GM12878 (cell line): Measurements from ENCODE around the gene HMGB3. TPM values are rescaled to one million over a fixed set of nuclear protein-coding genes. Genes with fewer than 3 reads are reported as not detected.
A peak's percentile ranks its signal among the peaks of the same experiment; 100 is the strongest.

Source experiments
- ATAC-seq: fragments of 200-7000 bp; cut with Tn5 transposase; 3 replicates; pipeline ENCODE4 v1.9.1; 2020; ENCODE audit warnings: mild to moderate bottlenecking, moderate library complexity
- BruUV-seq: library from RNA; stranded (reverse); fragments of 400-500 nt; replicated peaks from 2 replicates; lab custom pipeline; 2021; lab: Mats Ljungman, UMichigan
- CTCF ChIA-PET: fragments of 300-600 bp; sonication (Branson Sonifier 250); formaldehyde crosslinking; extraction: SDS; loops from one replicate; lab custom pipeline; 2021; ENCODE audit warnings: inconsistent platforms; lab: Yijun Ruan, JAX
- POLR2A ChIA-PET: fragments of 350-600 bp; formaldehyde crosslinking; extraction: SDS; loops from one replicate; lab custom pipeline; 2021; ENCODE audit warnings: inconsistent platforms; lab: Charles Lee
- RAD21 ChIA-PET: fragments of 300-600 bp; sonication (Branson Sonifier 250); formaldehyde crosslinking; loops from one replicate; lab custom pipeline; 2023; ENCODE audit warnings: antibody characterized with exemption; ENCODE audit not compliant: unreplicated experiment; lab: Charles Lee
- SMC1A ChIA-PET: fragments of 300-600 bp; sonication (Branson Sonifier 250); formaldehyde crosslinking; loops from one replicate; lab custom pipeline; 2023; ENCODE audit not compliant: unreplicated experiment, uncharacterized antibody; lab: Charles Lee
- DNase-seq: peaks from one replicate; pipeline ENCODE4 v3.0.0-alpha.2; 2011; ENCODE audit warnings: low read depth, low spot score
- FAIRE-seq: peaks from 3 replicates; lab custom pipeline; 2011; peaks lifted over from hg19 to GRCh38; lab: Jason Lieb, UNC
- H2AFZ ChIP-seq: 2 replicates; pipeline ENCODE4 v1.6.0; 2011; ENCODE audit warnings: low read depth, low read length, control low read depth; ENCODE audit not compliant: control insufficient read depth
- H3K27ac ChIP-seq: 2 replicates; pipeline ENCODE4 v1.5.1; 2011; ENCODE audit warnings: control low read depth; ENCODE audit not compliant: control insufficient read depth, insufficient read depth
- H3K27me3 ChIP-seq, 2 experiments: replicated peaks in 1 of 2; 2 replicates each; pipeline versions ENCODE4 v1.6.0 to v1.6.1; 2011; ENCODE audit warnings: low read length in 1 of 2; ENCODE audit not compliant: control insufficient read depth in 2 of 2, insufficient read depth in 2 of 2
- H3K36me3 ChIP-seq, 2 experiments: 2 replicates each; pipeline ENCODE4 v1.5.1; 2011; ENCODE audit warnings: low read length in 1 of 2; ENCODE audit not compliant: control insufficient read depth in 2 of 2, insufficient read depth in 2 of 2
- H3K4me1 ChIP-seq: 2 replicates; pipeline ENCODE4 v1.6.1; 2011; ENCODE audit warnings: mild to moderate bottlenecking, low read length, moderate library complexity, mixed read lengths; ENCODE audit not compliant: control insufficient read depth, insufficient read depth
- H3K4me2 ChIP-seq: 2 replicates; pipeline ENCODE4 v1.6.0; 2011; ENCODE audit warnings: control low read depth; ENCODE audit not compliant: control insufficient read depth, insufficient read depth
- H3K4me3 ChIP-seq: fragments of 200-600 bp; sonication (generic); 2 replicates; pipeline ENCODE4 v1.5.1; 2016
- H3K79me2 ChIP-seq: 2 replicates; pipeline ENCODE4 v1.6.0; 2011; ENCODE audit warnings: low read length; ENCODE audit not compliant: control insufficient read depth, insufficient read depth
- H3K9ac ChIP-seq: 2 replicates; pipeline ENCODE4 v1.8.0; 2011; ENCODE audit warnings: low read length, control low read depth, mixed read lengths; ENCODE audit not compliant: control insufficient read depth, insufficient read depth
- H3K9me3 ChIP-seq: replicated peaks from 3 replicates; pipeline ENCODE4 v1.5.1; 2011; ENCODE audit warnings: mild to moderate bottlenecking, low read length; ENCODE audit not compliant: control insufficient read depth, insufficient read depth
- H4K20me1 ChIP-seq: 2 replicates; pipeline ENCODE4 v1.6.0; 2011; ENCODE audit not compliant: control insufficient read depth, insufficient read depth
- ATF2 ChIP-seq: IDR thresholded peaks from 2 replicates; pipeline ENCODE4 v1.6.1; 2012; ENCODE audit warnings: low read length, inconsistent platforms
- BACH1 ChIP-seq: fragments of 450-650 bp; IDR thresholded peaks from 2 replicates; pipeline ENCODE4 v1.6.1; 2017; ENCODE audit warnings: mild to moderate bottlenecking, borderline replicate concordance
- CREB1 ChIP-seq: IDR thresholded peaks from 2 replicates; pipeline ENCODE4 v1.6.1; 2012; ENCODE audit warnings: low read depth, mild to moderate bottlenecking, inconsistent platforms
- EED ChIP-seq: sonication (generic); IDR thresholded peaks from 2 replicates; pipeline ENCODE4 v1.6.1; 2016; ENCODE audit warnings: antibody characterized with exemption, low read depth
- EGR1 ChIP-seq, 2 experiments: IDR thresholded peaks; 1 replicate in 1 of 2; 2 replicates in 1 of 2; pipeline ENCODE4 v1.6.1; 2011 to 2012; ENCODE audit warnings: low read depth in 2 of 2, low read length in 2 of 2, borderline replicate concordance in 1 of 2, mild to moderate bottlenecking in 1 of 2, moderate library complexity in 1 of 2
- FOXK2 ChIP-seq: fragments of 450-650 bp; IDR thresholded peaks from 2 replicates; pipeline ENCODE4 v1.6.1; 2017; ENCODE audit warnings: mild to moderate bottlenecking, moderate library complexity
- IKZF1 ChIP-seq: fragments of 450-650 bp; conservative IDR thresholded peaks from 2 replicates; pipeline ENCODE4 v1.6.1; 2017; ENCODE audit warnings: antibody characterized with exemption, mild to moderate bottlenecking
- MEF2A ChIP-seq: IDR thresholded peaks from 2 replicates; pipeline ENCODE4 v1.6.1; 2011; ENCODE audit warnings: low read depth, mild to moderate bottlenecking, low read length, moderate library complexity; ENCODE audit not compliant: insufficient read depth
- NR2F1 ChIP-seq: fragments of 450-650 bp; conservative IDR thresholded peaks from 2 replicates; pipeline ENCODE4 v1.6.1; 2017; ENCODE audit warnings: mild to moderate bottlenecking
- PML ChIP-seq: IDR thresholded peaks from 2 replicates; pipeline ENCODE4 v1.6.1; 2012; ENCODE audit warnings: low read length, inconsistent platforms
- RAD51 ChIP-seq: fragments of 450-650 bp; IDR thresholded peaks from 2 replicates; pipeline ENCODE4 v1.6.1; 2016; ENCODE audit warnings: moderate library complexity, mild to moderate bottlenecking, inconsistent platforms
- RFX5 ChIP-seq: IDR thresholded peaks from 2 replicates; pipeline ENCODE4 v1.6.1; 2011; ENCODE audit warnings: low read depth, low read length, improper control_type of control experiment
- SPI1 ChIP-seq: IDR thresholded peaks from 2 replicates; pipeline ENCODE4 v1.6.1; 2011; ENCODE audit warnings: low read depth, mild to moderate bottlenecking, low read length, moderate library complexity, borderline replicate concordance; ENCODE audit not compliant: insufficient read depth
- STAT1 ChIP-seq: fragments of 450-650 bp; conservative IDR thresholded peaks from 2 replicates; pipeline ENCODE4 v1.6.1; 2014; ENCODE audit warnings: antibody characterized with exemption, mild to moderate bottlenecking
- TBL1XR1 ChIP-seq: IDR thresholded peaks from 2 replicates; pipeline ENCODE4 v1.6.1; 2012; ENCODE audit warnings: low read depth, low read length, improper control_type of control experiment
- YY1 ChIP-seq: IDR thresholded peaks from 2 replicates; pipeline ENCODE4 v1.6.1; 2011; ENCODE audit warnings: low read depth, mild to moderate bottlenecking, low read length
- ZBED1 ChIP-seq: IDR thresholded peaks from 2 replicates; pipeline ENCODE4 v1.6.1; 2016; ENCODE audit warnings: borderline replicate concordance
- ZNF384 ChIP-seq: IDR thresholded peaks from 2 replicates; pipeline ENCODE4 v1.6.1; 2012; ENCODE audit warnings: low read depth, mild to moderate bottlenecking, low read length, improper control_type of control experiment, borderline replicate concordance
- WGBS: methylation state at CpG from one replicate; pipeline ENCODE4 v1.1.6; 2016; ENCODE audit warnings: low lambda C conversion rate; ENCODE audit not compliant: insufficient replicate concordance, insufficient coverage; ENCODE audit errors: missing lambda C conversion rate; 5-methylcytosine and 5-hydroxymethylcytosine counted together
- in situ Hi-C: fragments of 300-500 bp; cut with MboI; formaldehyde crosslinking; loops from 9 replicates; pipeline ENCODE4 v1.14.3; 2018; ENCODE audit warnings: mixed read lengths
- intact Hi-C: fragments of 100-400 bp; cut with micrococcal nuclease; formaldehyde crosslinking; loops from one replicate; pipeline ENCODE4 v1.14.2; 2022; ENCODE audit not compliant: unreplicated experiment
- polyA plus RNA-seq, 11 experiments: library from polyadenylated mRNA; depleted of rRNA in 4 of 11; unstranded in 6 of 11; stranded (reverse) in 5 of 11; fragments of >200 nt; fragmentation: Nextera tagmentation in 4 of 11; fragmentation: Illumina TruSeq in 1 of 11; extraction: Ambion mirVana in 4 of 11; extraction: Trizol in 1 of 11; gene quantifications; 1 replicate in 1 of 11; 2 replicates in 10 of 11; pipeline versions ENCODE4 v1.2.1 to v1.2.3, GENCODE V29; 2011 to 2016; ENCODE audit warnings: inconsistent platforms in 2 of 11, missing spikeins in 2 of 11, low read depth in 1 of 11
- total RNA-seq, 4 experiments: library from RNA; depleted of rRNA in 3 of 4; stranded (reverse); fragments of >200 nt in 3 of 4; fragmentation: Illumina TruSeq in 1 of 4; extraction: Trizol in 1 of 4; gene quantifications; 2 replicates each; pipeline versions ENCODE4 v1.2.1 to v1.2.3, GENCODE V29; 2013 to 2021
- TF ChIP-seq, protein P1 (sequence below): fragments of 450-650 bp; IDR thresholded peaks from 2 replicates; pipeline ENCODE4 v1.6.1; 2016; ENCODE audit warnings: mild to moderate bottlenecking
- TF ChIP-seq, protein P2 (sequence below): fragments of 450-650 bp; conservative IDR thresholded peaks from 2 replicates; pipeline ENCODE4 v1.6.1; 2017; ENCODE audit warnings: mild to moderate bottlenecking, moderate library complexity

The HMGB3 gene
- total and polyA plus RNA-seq, 10 of the 15 experiments (the other 5 are each of a cell fraction or from before 2014, with no cell fraction given) = 19.1 to 167 (median 109) TPM

DNA sequence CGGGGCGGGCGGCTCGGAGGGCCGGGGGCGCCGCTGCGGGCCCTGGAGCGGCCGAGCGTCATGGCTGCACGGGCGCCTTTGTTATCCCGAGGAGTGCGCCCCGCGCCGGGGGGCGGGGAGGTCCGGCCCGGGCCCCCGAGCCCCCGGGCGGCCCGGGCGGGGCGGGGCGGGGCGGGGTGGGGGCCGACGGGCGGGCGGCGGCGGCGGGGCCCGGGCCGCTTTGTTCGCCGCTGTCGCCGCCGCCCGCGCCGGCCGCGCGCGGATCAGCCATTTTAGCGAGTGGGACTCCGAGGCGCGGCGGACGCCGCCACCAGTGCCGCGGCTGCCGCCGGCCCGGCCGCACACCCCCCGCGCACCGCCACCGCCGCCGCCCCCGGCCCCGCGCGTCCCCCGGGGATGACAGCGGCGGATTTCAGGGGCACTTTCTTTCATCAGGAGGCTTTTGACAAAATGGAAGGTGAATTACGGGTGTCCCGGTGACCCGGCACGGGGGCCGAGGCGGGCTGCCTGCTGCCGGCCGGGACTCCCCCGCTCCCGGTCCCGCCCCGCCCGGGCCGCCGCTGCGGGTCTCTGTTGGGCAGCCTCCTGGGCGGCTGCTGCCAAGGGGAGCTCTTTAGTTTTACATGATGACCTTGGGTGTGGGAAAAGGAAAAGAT lies 1.2 kb downstream of the HMGB3 start:
- peaks cover 12% of the 10 kb centered on the region for H3K79me2 ChIP-seq
- no peaks in the 10 kb centered on the region for H3K4me1 ChIP-seq
- DNase-seq (no peak), FAIRE-seq (no peak), ATAC-seq (no peak)
- H3K27me3 ChIP-seq = no peaks in the 10 kb centered on the region
- no peak overlapping the region for H2AFZ ChIP-seq
- no peaks in the 10 kb centered on the region; the same call in 2 of the 3 replicates for H3K9me3 ChIP-seq
- no peaks in the 10 kb centered on the region; a peak in 2 of 4 replicates for H3K36me3 ChIP-seq
- in situ Hi-C loops (no loop called here), intact Hi-C loops (loop anchor here (10.0 kb wide), 2 partner anchors 209 to 421 kb away; no protein-coding TSS in a partner anchor)
- 49% methylated on average over 22 of the region's 93 CpGs for WGBS
- ChIA-PET CTCF (no interaction called here), POLR2A (no interaction called here), RAD21 (no interaction called here), SMC1A (no interaction called here)
- H3K4me2 ChIP-seq = peak overlapping the region; percentile 59
- H3K9ac ChIP-seq = peak overlapping the region; percentile 60; the same call in 1 of the 2 replicates
- H3K27ac ChIP-seq = peak overlapping the region; percentile 52
- H3K4me3 ChIP-seq = peak overlapping the region; percentile 68; the same call in 1 of the 2 replicates
- no peaks in the 10 kb centered on the region for H4K20me1 ChIP-seq
- BruUV-seq = no TSS peak
- TF ChIP-seq IKZF1 = 0 out of 2 replicates have a peak, but pooled peaks have one; percentile 11
- TF ChIP-seq ATF2 = no peak
- no peak for TF ChIP-seq PML
- no peak for TF ChIP-seq STAT1
- no peak for TF ChIP-seq FOXK2
- no peak for TF ChIP-seq MEF2A
- no peak for TF ChIP-seq EGR1 (IDR thresholded peaks at IDR 0.05; ENCODE audit: borderline replicate concordance in 1 of 2, low read depth in 2 of 2, low read length in 2 of 2)
- TF ChIP-seq, protein P1, sequence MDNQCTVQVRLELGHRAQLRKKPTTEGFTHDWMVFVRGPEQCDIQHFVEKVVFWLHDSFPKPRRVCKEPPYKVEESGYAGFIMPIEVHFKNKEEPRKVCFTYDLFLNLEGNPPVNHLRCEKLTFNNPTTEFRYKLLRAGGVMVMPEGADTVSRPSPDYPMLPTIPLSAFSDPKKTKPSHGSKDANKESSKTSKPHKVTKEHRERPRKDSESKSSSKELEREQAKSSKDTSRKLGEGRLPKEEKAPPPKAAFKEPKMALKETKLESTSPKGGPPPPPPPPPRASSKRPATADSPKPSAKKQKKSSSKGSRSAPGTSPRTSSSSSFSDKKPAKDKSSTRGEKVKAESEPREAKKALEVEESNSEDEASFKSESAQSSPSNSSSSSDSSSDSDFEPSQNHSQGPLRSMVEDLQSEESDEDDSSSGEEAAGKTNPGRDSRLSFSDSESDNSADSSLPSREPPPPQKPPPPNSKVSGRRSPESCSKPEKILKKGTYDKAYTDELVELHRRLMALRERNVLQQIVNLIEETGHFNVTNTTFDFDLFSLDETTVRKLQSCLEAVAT = no peak
- TF ChIP-seq ZBED1 = no peak
- TF ChIP-seq CREB1 = no peak
- TF ChIP-seq ZNF384 = no peak
- TF ChIP-seq NR2F1 = no peak
- TF ChIP-seq SPI1 = no peak
- no peak for TF ChIP-seq EED
- no peak for TF ChIP-seq TBL1XR1
- no peak for TF ChIP-seq RAD51
- TF ChIP-seq RFX5 = no peak
- TF ChIP-seq YY1 = peak; percentile 35; the same call in 1 of the 2 replicates
- no peak for TF ChIP-seq BACH1
- TF ChIP-seq, protein P2, sequence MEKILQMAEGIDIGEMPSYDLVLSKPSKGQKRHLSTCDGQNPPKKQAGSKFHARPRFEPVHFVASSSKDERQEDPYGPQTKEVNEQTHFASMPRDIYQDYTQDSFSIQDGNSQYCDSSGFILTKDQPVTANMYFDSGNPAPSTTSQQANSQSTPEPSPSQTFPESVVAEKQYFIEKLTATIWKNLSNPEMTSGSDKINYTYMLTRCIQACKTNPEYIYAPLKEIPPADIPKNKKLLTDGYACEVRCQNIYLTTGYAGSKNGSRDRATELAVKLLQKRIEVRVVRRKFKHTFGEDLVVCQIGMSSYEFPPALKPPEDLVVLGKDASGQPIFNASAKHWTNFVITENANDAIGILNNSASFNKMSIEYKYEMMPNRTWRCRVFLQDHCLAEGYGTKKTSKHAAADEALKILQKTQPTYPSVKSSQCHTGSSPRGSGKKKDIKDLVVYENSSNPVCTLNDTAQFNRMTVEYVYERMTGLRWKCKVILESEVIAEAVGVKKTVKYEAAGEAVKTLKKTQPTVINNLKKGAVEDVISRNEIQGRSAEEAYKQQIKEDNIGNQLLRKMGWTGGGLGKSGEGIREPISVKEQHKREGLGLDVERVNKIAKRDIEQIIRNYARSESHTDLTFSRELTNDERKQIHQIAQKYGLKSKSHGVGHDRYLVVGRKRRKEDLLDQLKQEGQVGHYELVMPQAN = peak; percentile 77
